Measurements from ENCODE around the gene WDCP.
"Not testable (repeated sequence)": the region's sequence is repeated elsewhere in the genome, so short reads cannot be mapped to it uniquely, and the experiment has no call there.

WDCP gene

GRCh38 chr2:24017711-24018110 lies 29.5 kb downstream of the WDCP start:
- Histone ChIP-seq H3K27me3 (replicated peaks) (no peaks in the 10 kb centered on the region), H3K4me3 (ENCODE audit: low read depth, low read length) (no peak overlapping the region), H3K27ac (no peak overlapping the region), H3K36me3 (replicated peaks) (no peaks in the 10 kb centered on the region)
- in situ Hi-C loops (cut with HindIII; ENCODE audit: low pct_ligation_motif_present, low sequenced_read_pairs) = no loop called here
- TF ChIP-seq CTCF (IDR thresholded peaks at IDR 0.05; ENCODE audit: low read depth, low read length, missing control alignments) = no peak
- no peak for DNase-seq

- no peak for DNase-seq
- no peak for TF ChIP-seq CTCF (IDR thresholded peaks at IDR 0.05; ENCODE audit: low read depth, low read length, missing control alignments)
- no peak overlapping the region for H3K4me3 ChIP-seq (ENCODE audit: low read depth, low read length)
- H3K36me3 ChIP-seq (replicated peaks) = no peaks in the 10 kb centered on the region
- no peak overlapping the region for H3K27ac ChIP-seq
- in situ Hi-C loops (cut with HindIII; ENCODE audit: low pct_ligation_motif_present, low sequenced_read_pairs) = no loop called here
- no peaks in the 10 kb centered on the region for H3K27me3 ChIP-seq (replicated peaks)
These were observed 30.1 kb downstream of the WDCP start for GRCh38 chr2:24016853-24017703.

GRCh38 chr2:24016376-24016761 lies 30.8 kb downstream of the WDCP start:
- in situ Hi-C loops (cut with HindIII; ENCODE audit: low pct_ligation_motif_present, low sequenced_read_pairs) = no loop called here
- Histone ChIP-seq H3K27ac (peak overlapping the region; percentile 66), H3K4me3 (ENCODE audit: low read depth, low read length) (no peak overlapping the region), H3K36me3 (replicated peaks) (no peaks in the 10 kb centered on the region), H3K27me3 (replicated peaks) (no peaks in the 10 kb centered on the region)
- TF ChIP-seq CTCF (IDR thresholded peaks at IDR 0.05; ENCODE audit: low read depth, low read length, missing control alignments) = no peak
- no peak for DNase-seq

GRCh38 chr2:24015562-24016375 lies 31.4 kb downstream of the WDCP start:
- in situ Hi-C loops (cut with HindIII; ENCODE audit: low pct_ligation_motif_present, low sequenced_read_pairs) = no loop called here
- no peaks in the 10 kb centered on the region for H3K36me3 ChIP-seq (replicated peaks)
- no peak for TF ChIP-seq CTCF (IDR thresholded peaks at IDR 0.05; ENCODE audit: low read depth, low read length, missing control alignments)
- peak; percentile 83 for DNase-seq
- peak overlapping the region; percentile 66 for H3K27ac ChIP-seq
- H3K4me3 ChIP-seq (ENCODE audit: low read depth, low read length) = no peak overlapping the region
- H3K27me3 ChIP-seq (replicated peaks) = no peaks in the 10 kb centered on the region

- in situ Hi-C loops (cut with HindIII; ENCODE audit: low pct_ligation_motif_present, low sequenced_read_pairs); DNase-seq; H3K36me3 ChIP-seq (replicated peaks); H3K4me3 ChIP-seq (ENCODE audit: low read depth, low read length); H3K27me3 ChIP-seq (replicated peaks): not testable (repeated sequence)
- peak overlapping the region; percentile 16 for H3K27ac ChIP-seq
These were observed 32.3 kb downstream of the WDCP start for GRCh38 chr2:24014902-24015301.

GRCh38 chr2:24012521-24013188 lies 34.5 kb downstream of the WDCP start:
- TF ChIP-seq CTCF (IDR thresholded peaks at IDR 0.05; ENCODE audit: low read depth, low read length, missing control alignments) = no peak
- no peak overlapping the region for H3K4me3 ChIP-seq (ENCODE audit: low read depth, low read length)
- DNase-seq = no peak
- H3K27me3 ChIP-seq (replicated peaks) = no peaks in the 10 kb centered on the region
- no peaks in the 10 kb centered on the region for H3K36me3 ChIP-seq (replicated peaks)
- H3K27ac ChIP-seq = no peak overlapping the region
- in situ Hi-C loops (cut with HindIII; ENCODE audit: low pct_ligation_motif_present, low sequenced_read_pairs) = no loop called here

Data from brain microvascular endothelial cell (primary cell).